K562 (cell line): ENCODE results near the gene TELO2. TPM values are rescaled to one million over a fixed set of nuclear protein-coding genes. Genes with fewer than 3 reads are reported as not detected.

ENCODE experiments used
- ATAC-seq: fragments of 200-7000 bp; cut with Tn5 transposase; 3 replicates; pipeline ENCODE4 v1.9.1; 2020; ENCODE audit warnings: moderate library complexity
- BruUV-seq: library from RNA; stranded (reverse); fragments of 400-500 nt; replicated peaks from 2 replicates; lab custom pipeline; 2021; lab: Mats Ljungman, UMichigan
- CTCF ChIA-PET: fragments of 300-600 bp; formaldehyde crosslinking; extraction: SDS; loops from one replicate; lab custom pipeline; 2021; ENCODE audit warnings: low intra/inter-chr PET ratio; lab: Yijun Ruan, JAX
- POLR2A ChIA-PET: fragments of 300-600, 350-650 bp; sonication (Branson Sonifier 250); formaldehyde crosslinking; extraction: SDS; loops from one replicate; lab custom pipeline; 2021; ENCODE audit warnings: antibody characterized with exemption, inconsistent platforms; lab: Yijun Ruan, JAX
- DNase-seq, 4 experiments: peaks; one replicate each; pipeline versions ENCODE4 v3.0.0 to v3.0.0-alpha.2; 2011 to 2018; ENCODE audit warnings: low spot score in 3 of 4, mixed read lengths in 3 of 4; ENCODE audit errors: extremely low read depth in 1 of 4
- FAIRE-seq: peaks from 2 replicates; lab custom pipeline; 2011; peaks lifted over from hg19 to GRCh38; lab: Jason Lieb, UNC
- H2AFZ ChIP-seq: 2 replicates; pipeline ENCODE4 v1.6.0; 2011; ENCODE audit warnings: low read depth, low read length, control low read depth, inconsistent platforms
- H3K27ac ChIP-seq: fragments of 200-600 bp; 3 replicates; pipeline ENCODE4 v1.8.0; 2011; ENCODE audit warnings: low read depth, mild to moderate bottlenecking, control low read depth, inconsistent platforms, low read length, moderate library complexity, mixed read lengths; ENCODE audit errors: extremely low read depth
- H3K27me3 ChIP-seq, 2 experiments: fragments of 300-600 bp in 1 of 2; 2 replicates in 1 of 2; 3 replicates in 1 of 2; pipeline versions ENCODE4 v1.6.0 to v1.8.0; 2011; ENCODE audit warnings: inconsistent platforms in 2 of 2, low read length in 2 of 2, mild to moderate bottlenecking in 1 of 2, mixed read lengths in 1 of 2, moderate library complexity in 1 of 2; ENCODE audit not compliant: control insufficient read depth in 2 of 2, insufficient read depth in 2 of 2
- H3K36me3 ChIP-seq: fragments of 300-600 bp; 3 replicates; pipeline ENCODE4 v1.8.0; 2011; ENCODE audit warnings: mild to moderate bottlenecking, low read length, inconsistent platforms; ENCODE audit not compliant: control insufficient read depth, insufficient read depth
- H3K4me1 ChIP-seq, 2 experiments: fragments of 200-600 bp in 1 of 2; replicated peaks in 1 of 2; 2 replicates in 1 of 2; 3 replicates in 1 of 2; pipeline versions ENCODE4 v1.5.1 to v1.8.0; 2011; ENCODE audit warnings: inconsistent platforms in 2 of 2, low read length in 2 of 2, mild to moderate bottlenecking in 1 of 2, mixed read lengths in 1 of 2, moderate library complexity in 1 of 2; ENCODE audit not compliant: control insufficient read depth in 2 of 2, insufficient read depth in 2 of 2
- H3K4me2 ChIP-seq: 2 replicates; pipeline ENCODE4 v1.6.1; 2011; ENCODE audit warnings: low read length, control low read depth, inconsistent platforms, mixed read lengths; ENCODE audit not compliant: insufficient read depth
- H3K4me3 ChIP-seq: fragments of 200-600 bp; sonication (generic), shearing (Covaris generic); 2 replicates; pipeline ENCODE4 v1.5.1; 2016; ENCODE audit warnings: control low read depth, inconsistent platforms
- H3K79me2 ChIP-seq: fragments of 200-600 bp; 3 replicates; pipeline ENCODE4 v1.8.0; 2011; ENCODE audit warnings: low read length, inconsistent platforms; ENCODE audit not compliant: control insufficient read depth, insufficient read depth
- H3K9ac ChIP-seq, 2 experiments: 2 replicates each; pipeline versions ENCODE4 v1.6.0 to v1.6.1; 2011; ENCODE audit warnings: low read depth in 2 of 2, low read length in 2 of 2, control low read depth in 1 of 2, inconsistent platforms in 1 of 2, mild to moderate bottlenecking in 1 of 2, mixed read lengths in 1 of 2; ENCODE audit not compliant: insufficient read depth in 1 of 2
- H3K9me1 ChIP-seq: one replicate; pipeline ENCODE4 v1.6.0; 2011; ENCODE audit warnings: inconsistent platforms, mild to moderate bottlenecking, low read length, moderate library complexity; ENCODE audit not compliant: control insufficient read depth, insufficient read depth
- H3K9me3 ChIP-seq: replicated peaks from 2 replicates; pipeline ENCODE4 v1.5.1; 2011; ENCODE audit warnings: low read depth, low read length, inconsistent platforms; ENCODE audit not compliant: control insufficient read depth, insufficient read depth
- H4K20me1 ChIP-seq: replicated peaks from 2 replicates; pipeline ENCODE4 v1.6.1; 2011; ENCODE audit warnings: low read length, inconsistent platforms, mixed read lengths; ENCODE audit not compliant: control insufficient read depth, insufficient read depth
- KAT7 ChIP-seq: sonication (generic); formaldehyde crosslinking; IDR thresholded peaks from 2 replicates; pipeline ENCODE4 v1.8.0; 2022; ENCODE audit warnings: missing genetic modification reagents, mild to moderate bottlenecking, borderline replicate concordance
- RBM22 ChIP-seq: fragments of 200-400 bp; formaldehyde crosslinking; IDR thresholded peaks from 2 replicates; pipeline ENCODE4 v1.6.1; 2018; ENCODE audit warnings: low read length, low read depth; ENCODE audit not compliant: poor library complexity, severe bottlenecking
- SPI1 ChIP-seq: IDR thresholded peaks from 2 replicates; pipeline ENCODE4 v1.6.1; 2011; ENCODE audit warnings: low read depth, low read length, control low read depth, borderline replicate concordance
- ZNF140 ChIP-seq: fragments of 250-450 bp; sonication (Bioruptor Pico); IDR thresholded peaks from 2 replicates; pipeline ENCODE4 v1.8.0; 2021; ENCODE audit warnings: moderate library complexity, mild to moderate bottlenecking, inconsistent platforms
- ZNF224 ChIP-seq: sonication (generic); formaldehyde crosslinking; IDR thresholded peaks from 2 replicates; pipeline ENCODE4 v1.8.0; 2022; ENCODE audit warnings: mild to moderate bottlenecking, missing genetic modification reagents
- ZNF778 ChIP-seq: fragments of 450-650 bp; formaldehyde crosslinking; IDR thresholded peaks from 2 replicates; pipeline ENCODE4 v1.4.0; 2020; ENCODE audit warnings: mild to moderate bottlenecking, moderate library complexity
- ZZZ3 ChIP-seq: fragments of 450-650 bp; IDR thresholded peaks from 2 replicates; pipeline ENCODE4 v1.6.1; 2016; ENCODE audit warnings: antibody characterized with exemption, mild to moderate bottlenecking, moderate library complexity
- WGBS: fragments of 100-300 bp; shearing (Covaris generic); methylation state at CpG from one replicate; pipeline ENCODE4 v1.1.6; 2016; ENCODE audit warnings: low coverage, mixed read lengths; ENCODE audit not compliant: insufficient coverage; ENCODE audit errors: missing lambda C conversion rate; 5-methylcytosine and 5-hydroxymethylcytosine counted together
- in situ Hi-C: fragments of 300-500 bp; cut with MboI; formaldehyde crosslinking; loops from 4 replicates; pipeline ENCODE4 v1.15.0; 2018; ENCODE audit warnings: inconsistent platforms, mixed read lengths
- intact Hi-C: fragments of 100-400 bp; cut with micrococcal nuclease; formaldehyde crosslinking; loops from 2 replicates; pipeline ENCODE4 v1.14.2; 2022
- polyA plus RNA-seq, 8 experiments: library from polyadenylated mRNA; depleted of rRNA in 4 of 8; stranded (reverse) in 5 of 8; unstranded in 3 of 8; fragments of >200 nt; fragmentation: Nextera tagmentation in 2 of 8; fragmentation: Illumina TruSeq in 1 of 8; extraction: Ambion mirVana in 2 of 8; extraction: Trizol in 1 of 8; gene quantifications; 2 replicates each; pipeline versions ENCODE4 v1.2.1 to v1.2.3, GENCODE V29; 2011 to 2014; ENCODE audit warnings: inconsistent platforms in 1 of 8, missing spikeins in 1 of 8
- total RNA-seq, 7 experiments: library from RNA; depleted of rRNA in 6 of 7; stranded (reverse); fragments of >200 nt in 6 of 7; fragmentation: Illumina TruSeq in 2 of 7; extraction: Trizol in 2 of 7; gene quantifications; 2 replicates each; pipeline versions ENCODE4 v1.2.1 to v1.2.3, GENCODE V29; 2011 to 2021; ENCODE audit warnings: low replicate concordance in 1 of 7
- TF ChIP-seq, protein P1 (sequence below): fragments of 200-600 bp; sonication (generic); IDR thresholded peaks from one replicate; pipeline ENCODE4 v1.6.1; 2012; ENCODE audit warnings: mild to moderate bottlenecking, low read depth, low read length, inconsistent platforms

Gene TELO2
- total and polyA plus RNA-seq, 9 of the 15 experiments (the other 6 are each of a cell fraction or from before 2014, with no cell fraction given) = 0.51 to 91.8 (median 14.5) TPM

DNA sequence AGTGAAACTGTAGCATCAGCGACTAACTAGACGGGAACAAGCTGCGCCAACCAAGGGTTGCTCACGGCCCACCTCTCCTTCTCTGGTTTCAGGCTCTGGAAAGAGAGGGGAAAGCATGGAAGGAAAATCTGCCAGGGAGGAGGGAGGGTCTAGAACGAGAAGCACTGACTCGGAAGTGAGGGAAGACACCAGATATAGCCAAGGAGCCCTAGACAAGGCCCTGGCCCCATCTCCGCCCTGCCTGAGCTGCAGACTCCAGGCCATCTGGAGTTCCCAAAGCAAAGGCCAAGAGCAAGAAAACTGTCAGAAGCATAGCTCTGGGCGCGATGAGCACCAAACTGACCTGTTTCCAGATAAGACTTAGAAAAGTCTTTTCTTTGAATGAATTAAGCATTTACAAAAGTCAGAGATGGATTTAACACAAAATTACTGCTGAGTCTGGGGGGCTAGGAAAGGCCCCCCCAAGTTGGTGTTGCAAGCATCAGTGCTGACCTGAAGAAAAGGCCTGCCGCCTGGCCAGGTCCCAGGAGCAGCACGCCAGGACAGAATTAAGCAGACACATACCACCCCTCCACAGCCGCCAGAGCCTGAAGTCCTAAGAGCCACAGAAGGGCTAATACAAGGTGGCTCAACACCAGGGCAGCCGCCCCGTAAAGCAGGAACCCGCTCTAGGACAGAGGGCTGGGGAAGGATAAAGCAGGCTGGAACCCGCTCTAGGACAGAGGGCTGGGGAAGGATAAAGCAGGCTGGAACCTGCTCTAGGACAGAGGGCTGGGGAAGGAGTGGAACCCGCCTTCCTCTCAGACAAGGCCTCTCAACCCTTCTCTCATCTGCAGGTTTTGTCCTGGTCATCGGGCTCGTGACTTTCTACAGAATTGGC is 61.0 kb downstream of the TELO2 start:
- H3K4me3 ChIP-seq = no peak overlapping the region
- no peak for FAIRE-seq
- no peak for TF ChIP-seq RBM22
- TF ChIP-seq SPI1 = no peak
- TF ChIP-seq ZZZ3 = no peak
- TF ChIP-seq, protein P1, sequence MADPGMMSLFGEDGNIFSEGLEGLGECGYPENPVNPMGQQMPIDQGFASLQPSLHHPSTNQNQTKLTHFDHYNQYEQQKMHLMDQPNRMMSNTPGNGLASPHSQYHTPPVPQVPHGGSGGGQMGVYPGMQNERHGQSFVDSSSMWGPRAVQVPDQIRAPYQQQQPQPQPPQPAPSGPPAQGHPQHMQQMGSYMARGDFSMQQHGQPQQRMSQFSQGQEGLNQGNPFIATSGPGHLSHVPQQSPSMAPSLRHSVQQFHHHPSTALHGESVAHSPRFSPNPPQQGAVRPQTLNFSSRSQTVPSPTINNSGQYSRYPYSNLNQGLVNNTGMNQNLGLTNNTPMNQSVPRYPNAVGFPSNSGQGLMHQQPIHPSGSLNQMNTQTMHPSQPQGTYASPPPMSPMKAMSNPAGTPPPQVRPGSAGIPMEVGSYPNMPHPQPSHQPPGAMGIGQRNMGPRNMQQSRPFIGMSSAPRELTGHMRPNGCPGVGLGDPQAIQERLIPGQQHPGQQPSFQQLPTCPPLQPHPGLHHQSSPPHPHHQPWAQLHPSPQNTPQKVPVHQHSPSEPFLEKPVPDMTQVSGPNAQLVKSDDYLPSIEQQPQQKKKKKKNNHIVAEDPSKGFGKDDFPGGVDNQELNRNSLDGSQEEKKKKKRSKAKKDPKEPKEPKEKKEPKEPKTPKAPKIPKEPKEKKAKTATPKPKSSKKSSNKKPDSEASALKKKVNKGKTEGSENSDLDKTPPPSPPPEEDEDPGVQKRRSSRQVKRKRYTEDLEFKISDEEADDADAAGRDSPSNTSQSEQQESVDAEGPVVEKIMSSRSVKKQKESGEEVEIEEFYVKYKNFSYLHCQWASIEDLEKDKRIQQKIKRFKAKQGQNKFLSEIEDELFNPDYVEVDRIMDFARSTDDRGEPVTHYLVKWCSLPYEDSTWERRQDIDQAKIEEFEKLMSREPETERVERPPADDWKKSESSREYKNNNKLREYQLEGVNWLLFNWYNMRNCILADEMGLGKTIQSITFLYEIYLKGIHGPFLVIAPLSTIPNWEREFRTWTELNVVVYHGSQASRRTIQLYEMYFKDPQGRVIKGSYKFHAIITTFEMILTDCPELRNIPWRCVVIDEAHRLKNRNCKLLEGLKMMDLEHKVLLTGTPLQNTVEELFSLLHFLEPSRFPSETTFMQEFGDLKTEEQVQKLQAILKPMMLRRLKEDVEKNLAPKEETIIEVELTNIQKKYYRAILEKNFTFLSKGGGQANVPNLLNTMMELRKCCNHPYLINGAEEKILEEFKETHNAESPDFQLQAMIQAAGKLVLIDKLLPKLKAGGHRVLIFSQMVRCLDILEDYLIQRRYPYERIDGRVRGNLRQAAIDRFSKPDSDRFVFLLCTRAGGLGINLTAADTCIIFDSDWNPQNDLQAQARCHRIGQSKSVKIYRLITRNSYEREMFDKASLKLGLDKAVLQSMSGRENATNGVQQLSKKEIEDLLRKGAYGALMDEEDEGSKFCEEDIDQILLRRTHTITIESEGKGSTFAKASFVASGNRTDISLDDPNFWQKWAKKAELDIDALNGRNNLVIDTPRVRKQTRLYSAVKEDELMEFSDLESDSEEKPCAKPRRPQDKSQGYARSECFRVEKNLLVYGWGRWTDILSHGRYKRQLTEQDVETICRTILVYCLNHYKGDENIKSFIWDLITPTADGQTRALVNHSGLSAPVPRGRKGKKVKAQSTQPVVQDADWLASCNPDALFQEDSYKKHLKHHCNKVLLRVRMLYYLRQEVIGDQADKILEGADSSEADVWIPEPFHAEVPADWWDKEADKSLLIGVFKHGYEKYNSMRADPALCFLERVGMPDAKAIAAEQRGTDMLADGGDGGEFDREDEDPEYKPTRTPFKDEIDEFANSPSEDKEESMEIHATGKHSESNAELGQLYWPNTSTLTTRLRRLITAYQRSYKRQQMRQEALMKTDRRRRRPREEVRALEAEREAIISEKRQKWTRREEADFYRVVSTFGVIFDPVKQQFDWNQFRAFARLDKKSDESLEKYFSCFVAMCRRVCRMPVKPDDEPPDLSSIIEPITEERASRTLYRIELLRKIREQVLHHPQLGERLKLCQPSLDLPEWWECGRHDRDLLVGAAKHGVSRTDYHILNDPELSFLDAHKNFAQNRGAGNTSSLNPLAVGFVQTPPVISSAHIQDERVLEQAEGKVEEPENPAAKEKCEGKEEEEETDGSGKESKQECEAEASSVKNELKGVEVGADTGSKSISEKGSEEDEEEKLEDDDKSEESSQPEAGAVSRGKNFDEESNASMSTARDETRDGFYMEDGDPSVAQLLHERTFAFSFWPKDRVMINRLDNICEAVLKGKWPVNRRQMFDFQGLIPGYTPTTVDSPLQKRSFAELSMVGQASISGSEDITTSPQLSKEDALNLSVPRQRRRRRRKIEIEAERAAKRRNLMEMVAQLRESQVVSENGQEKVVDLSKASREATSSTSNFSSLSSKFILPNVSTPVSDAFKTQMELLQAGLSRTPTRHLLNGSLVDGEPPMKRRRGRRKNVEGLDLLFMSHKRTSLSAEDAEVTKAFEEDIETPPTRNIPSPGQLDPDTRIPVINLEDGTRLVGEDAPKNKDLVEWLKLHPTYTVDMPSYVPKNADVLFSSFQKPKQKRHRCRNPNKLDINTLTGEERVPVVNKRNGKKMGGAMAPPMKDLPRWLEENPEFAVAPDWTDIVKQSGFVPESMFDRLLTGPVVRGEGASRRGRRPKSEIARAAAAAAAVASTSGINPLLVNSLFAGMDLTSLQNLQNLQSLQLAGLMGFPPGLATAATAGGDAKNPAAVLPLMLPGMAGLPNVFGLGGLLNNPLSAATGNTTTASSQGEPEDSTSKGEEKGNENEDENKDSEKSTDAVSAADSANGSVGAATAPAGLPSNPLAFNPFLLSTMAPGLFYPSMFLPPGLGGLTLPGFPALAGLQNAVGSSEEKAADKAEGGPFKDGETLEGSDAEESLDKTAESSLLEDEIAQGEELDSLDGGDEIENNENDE = no peak
- no peak for TF ChIP-seq ZNF778
- no peak for TF ChIP-seq ZNF224 (CRISPR knock-in tag)
- no peak for TF ChIP-seq KAT7 (CRISPR knock-in tag)
- no peak for TF ChIP-seq ZNF140 (CRISPR knock-in tag)

More for the DNA sequence above, 61.0 kb downstream of the TELO2 start:
- Histone ChIP-seq H3K4me1 (peaks cover 0 to 25% of the 10 kb centered on the region in 2 experiments; a peak in 3 of 5 replicates), H3K9ac (no peak overlapping the region), H3K9me1 (no peaks in the 10 kb centered on the region), H2AFZ (no peak overlapping the region), H3K36me3 (no peaks in the 10 kb centered on the region), H3K4me2 (no peak overlapping the region), H3K27ac (no peak overlapping the region), H3K9me3 (no peaks in the 10 kb centered on the region), H4K20me1 (no peaks in the 10 kb centered on the region), H3K79me2 (no peaks in the 10 kb centered on the region), H3K27me3 (peaks cover 2 to 23% of the 10 kb centered on the region in 2 experiments; a peak in 3 of 5 replicates)
- in situ Hi-C loops (no loop called here), intact Hi-C loops (no loop called here)
- BruUV-seq = no TSS peak
- DNase-seq (no peak), ATAC-seq (peak; percentile 32)
- 65% methylated on average over 18 of the region's 19 CpGs for WGBS
- POLR2A ChIA-PET = no interaction called here
- CTCF ChIA-PET = no interaction called here
